GM04504 (cell line): ENCODE measurements around the gene UBE2O.
"Not testable (repeated sequence)": the region's sequence is repeated elsewhere in the genome, so short reads cannot be mapped to it uniquely, and the experiment has no call there.

Experiments
- DNase-seq: peaks from one replicate; pipeline ENCODE4 v3.0.0-alpha.2; 2012; ENCODE audit warnings: low read depth

Gene UBE2O

DNA sequence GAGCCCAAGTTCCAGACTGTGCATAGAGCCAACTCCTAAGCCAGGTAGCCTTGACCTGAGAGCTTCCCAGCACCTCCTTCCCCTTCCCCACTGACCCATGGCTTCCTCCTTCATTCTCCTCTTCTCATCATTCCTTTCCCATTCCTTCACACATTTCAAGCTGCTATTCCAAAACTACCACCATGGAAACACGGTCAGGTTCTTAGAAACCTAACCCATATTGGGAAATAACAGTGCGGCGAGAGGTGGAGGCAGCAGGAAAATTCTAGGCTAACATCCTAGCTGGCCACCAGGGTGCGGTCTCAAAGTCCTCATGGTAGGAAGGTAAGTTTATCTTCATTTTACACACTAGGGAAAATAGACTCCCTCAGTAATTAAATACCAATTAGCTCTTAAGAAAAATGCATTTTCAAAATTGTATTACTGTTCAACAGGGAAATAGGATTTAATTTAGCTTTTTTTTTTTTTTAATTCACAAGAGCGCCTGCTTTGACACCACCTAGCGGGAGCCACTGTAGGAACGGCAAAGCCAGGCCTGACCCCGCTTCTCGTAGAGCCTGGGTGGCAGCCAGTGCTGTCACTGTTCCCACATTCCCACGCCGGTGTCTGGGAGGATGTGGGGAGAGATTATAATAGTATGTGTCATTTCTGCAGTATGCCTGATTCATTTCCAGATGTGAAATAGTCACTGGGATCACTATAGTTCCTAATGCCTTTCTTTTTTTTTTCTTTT lies 82.5 kb downstream of the UBE2O start:
- peak; percentile 98 for DNase-seq

DNA sequence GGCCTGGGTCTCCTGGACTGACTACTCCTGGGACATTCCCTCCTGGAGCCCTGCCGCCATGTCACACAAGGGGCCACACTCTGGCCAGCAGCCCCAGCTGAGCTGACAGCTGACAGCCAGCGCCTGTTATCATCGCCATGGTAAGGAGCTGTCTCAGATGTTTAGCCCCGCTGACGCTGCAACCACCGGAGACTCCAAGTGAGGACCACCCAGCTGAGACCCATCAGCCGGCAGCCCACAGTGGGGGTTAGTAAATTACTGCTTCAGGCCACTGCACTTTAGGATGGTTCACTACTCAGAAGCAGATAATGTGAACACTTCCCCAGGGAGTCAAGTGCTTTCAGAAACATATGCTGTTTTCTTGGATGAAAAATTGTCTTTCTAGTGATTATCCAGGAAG lies 83.1 kb downstream of the UBE2O start:
- no peak for DNase-seq

GRCh38 chr17:76369379-76369778 lies 83.6 kb downstream of the UBE2O start:
- no peak for DNase-seq

DNA sequence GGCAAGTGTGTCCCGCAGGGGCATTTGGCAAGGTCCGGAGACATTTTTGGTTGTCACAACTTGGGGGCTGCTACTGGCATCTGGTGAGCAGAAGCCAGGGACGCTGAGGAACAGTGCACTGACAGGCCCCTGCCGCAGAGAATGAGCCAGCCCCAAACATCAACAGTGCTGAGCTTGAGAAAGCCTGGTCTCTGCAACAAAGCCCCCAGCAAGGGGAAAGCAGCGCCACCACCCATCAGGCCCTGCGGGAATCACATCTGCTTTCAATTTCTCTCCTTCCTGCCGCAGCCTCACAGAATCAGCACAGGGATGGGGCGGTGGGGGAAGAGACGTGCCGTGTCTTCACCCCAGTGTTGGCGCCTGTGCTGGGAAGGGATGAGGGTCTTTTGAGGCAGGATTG lies 84.4 kb downstream of the UBE2O start:
- peak; percentile 51 for DNase-seq

GRCh38 chr17:76367642-76368041 lies 85.3 kb downstream of the UBE2O start:
- DNase-seq, result no peak

GRCh38 chr17:76366247-76366646 lies 86.7 kb downstream of the UBE2O start:
- DNase-seq, result no peak

DNA sequence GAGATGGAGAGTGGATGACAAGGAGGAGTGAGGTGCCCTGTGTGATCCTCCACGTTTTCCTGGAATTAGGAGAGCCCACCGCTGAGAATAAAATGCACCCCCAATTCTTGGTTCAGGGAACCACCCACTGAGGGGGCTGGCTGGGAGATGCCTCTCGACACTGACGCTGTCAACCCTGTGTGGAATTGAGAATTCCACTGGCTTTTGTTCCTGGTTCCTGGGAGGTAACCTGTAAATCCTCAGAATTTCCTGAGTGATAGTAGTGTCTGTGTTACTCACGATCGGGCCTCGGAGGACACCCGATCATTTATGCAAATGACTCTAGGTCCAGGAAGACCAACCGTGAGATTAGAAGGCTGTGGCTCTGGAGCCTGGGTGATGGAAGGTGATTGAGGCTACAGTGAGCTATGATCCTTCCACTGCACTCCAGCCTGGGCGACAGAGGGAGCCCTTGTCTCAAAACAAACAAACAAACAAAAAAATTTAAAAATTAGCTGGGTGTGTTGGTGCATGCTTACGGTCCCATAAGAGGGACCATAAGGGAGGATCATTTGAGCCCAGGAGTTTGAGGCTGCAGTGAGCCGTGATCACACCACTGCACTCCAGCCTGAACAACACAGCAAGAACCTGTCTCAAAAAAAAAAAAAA lies 87.6 kb downstream of the UBE2O start:
- no peak for DNase-seq

DNA sequence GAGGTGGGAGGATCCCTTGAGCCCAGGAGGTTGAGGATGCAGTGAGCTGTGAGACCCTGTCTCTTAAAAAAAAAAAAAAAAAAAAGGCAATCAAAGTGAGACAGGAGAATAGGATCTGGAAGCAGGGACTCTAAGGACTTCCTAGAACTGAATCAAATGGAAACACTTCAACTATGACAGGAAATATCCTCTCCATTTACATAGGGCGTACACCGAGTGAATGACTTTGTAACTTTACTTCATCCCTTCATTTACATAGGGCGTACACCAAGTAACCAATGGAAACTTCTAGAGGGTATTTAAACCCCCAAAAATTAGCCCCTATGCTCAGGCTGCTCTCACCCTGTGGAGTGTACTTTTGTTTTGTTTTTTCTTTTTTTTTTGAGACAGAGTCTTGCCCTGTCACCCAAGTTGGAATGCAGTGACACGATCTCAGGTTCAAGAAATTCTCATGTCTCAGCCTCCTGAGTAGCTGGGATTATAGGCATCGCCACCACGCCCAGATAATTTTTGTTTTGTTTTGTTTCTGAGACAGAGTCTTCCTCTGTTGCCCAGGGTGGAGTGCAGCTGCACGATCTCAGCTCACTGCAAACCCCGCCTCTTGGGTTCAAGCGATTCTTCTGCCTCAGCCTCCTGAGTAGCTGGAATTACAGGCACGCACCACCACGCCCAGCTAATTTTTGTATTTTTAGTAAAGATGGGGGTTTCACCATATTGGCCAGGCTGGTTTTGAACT lies 89.7 kb downstream of the UBE2O start:
- DNase-seq, result no peak

- no peak for DNase-seq
Measured at GRCh38 chr17:76360461-76360860, 92.5 kb downstream of the UBE2O start.

GRCh38 chr17:76359776-76360175 lies 93.2 kb downstream of the UBE2O start:
- not testable (repeated sequence) for DNase-seq

DNA sequence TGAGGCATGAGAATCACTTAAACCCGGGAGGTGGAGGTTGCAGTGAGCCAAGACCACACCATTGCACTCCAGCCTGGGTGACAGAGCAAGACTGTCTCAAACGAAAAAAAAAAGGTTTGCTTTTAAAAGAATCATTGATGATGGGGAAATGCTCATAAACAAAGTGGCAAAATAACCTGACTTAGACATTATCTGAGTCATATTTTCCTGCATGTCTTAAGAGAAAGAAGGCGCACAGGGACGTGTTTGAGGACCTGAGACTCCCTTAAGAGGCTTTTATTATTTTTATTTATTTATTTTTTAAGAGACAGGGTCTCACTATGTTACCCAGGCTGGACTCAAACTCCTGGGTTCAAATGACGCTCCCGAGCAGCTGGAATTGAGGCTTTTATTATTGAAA lies 93.6 kb downstream of the UBE2O start:
- DNase-seq, result no peak

GRCh38 chr17:76357597-76358158 lies 95.3 kb downstream of the UBE2O start:
- no peak for DNase-seq

DNA sequence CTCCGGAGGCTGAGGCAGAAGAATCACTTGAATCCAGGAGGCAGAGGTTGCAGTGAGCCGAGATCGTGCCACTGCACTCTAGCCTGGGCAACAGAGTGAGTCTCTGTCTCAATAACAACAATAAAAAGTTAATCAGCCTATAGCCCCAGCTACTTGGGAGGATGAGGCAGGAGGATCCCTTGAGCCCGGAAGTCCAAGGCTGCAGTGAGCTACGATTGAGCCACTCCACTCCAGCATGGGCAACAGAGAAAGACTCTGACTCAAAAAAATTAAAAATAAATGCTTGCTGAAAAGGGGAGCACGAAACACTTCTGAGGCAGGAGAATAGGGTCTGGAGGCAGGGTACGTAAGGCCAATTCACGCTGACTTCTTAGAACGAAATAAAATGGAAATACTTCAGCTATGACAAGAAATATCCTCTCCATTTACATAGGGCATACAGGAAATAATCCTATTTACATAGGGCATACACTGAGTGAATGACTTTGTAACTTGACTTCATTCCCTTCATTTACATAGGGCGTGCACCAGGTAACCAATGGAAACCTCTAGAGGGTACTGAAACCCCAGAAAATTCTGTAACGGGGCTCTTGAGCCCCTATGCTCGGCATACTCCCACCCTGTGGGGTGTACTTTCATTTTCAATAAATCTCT lies 96.0 kb downstream of the UBE2O start:
- no peak for DNase-seq

DNA sequence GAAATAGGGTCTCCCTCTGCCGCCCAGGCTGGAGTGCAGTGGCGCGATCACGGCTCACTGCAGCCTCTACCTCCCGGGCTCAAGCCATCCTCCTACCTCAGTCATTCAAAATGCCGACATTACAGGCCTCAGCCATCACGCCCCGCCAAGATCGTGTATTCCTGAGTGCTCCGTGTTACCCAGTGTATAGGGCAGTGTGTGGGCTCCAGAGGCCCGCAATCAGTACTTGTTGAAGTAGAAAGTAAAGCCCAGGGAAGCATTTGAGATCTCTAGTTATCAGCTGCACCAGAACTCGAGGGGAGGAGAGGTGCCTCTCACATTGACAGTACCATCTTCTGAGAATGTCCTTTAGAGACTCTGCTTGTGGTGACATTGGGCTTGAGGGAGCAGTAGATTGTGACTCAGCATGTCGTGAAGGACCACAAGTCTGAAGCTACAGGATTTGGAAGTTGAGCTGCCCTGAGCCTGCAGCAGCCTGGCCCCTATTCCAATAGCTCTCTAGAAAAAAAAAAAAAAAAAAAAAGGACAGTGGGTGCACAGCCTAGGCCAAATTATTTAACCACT lies 98.1 kb downstream of the UBE2O start:
- no peak for DNase-seq

DNA sequence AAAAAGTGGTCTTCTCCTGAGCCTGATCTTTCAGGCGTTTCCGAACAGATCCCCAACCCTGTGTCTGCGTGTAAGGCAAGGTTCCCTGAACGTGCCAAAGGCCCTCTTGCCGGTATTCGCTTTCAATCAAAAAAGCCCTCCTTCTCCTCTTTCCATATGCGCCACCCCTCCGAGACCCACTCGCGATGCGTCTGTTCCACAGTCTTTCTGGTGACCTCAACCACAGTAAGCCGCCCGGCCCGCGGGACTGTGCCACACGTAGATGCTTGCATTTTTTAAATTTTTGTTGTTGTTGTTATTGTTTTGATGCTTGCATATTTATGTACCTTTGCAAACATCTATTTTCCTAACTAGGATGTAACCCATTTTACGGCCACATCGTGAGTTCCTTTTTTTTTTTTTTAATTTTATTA lies 98.6 kb downstream of the UBE2O start:
- no peak for DNase-seq

GRCh38 chr17:76353599-76354316 lies 99.2 kb downstream of the UBE2O start, which contains the start of gene PRPSAP1:
Gene PRPSAP1, minus strand, starts transcription at chr17:76353916. Its CDS starts 213 bp downstream, at chr17:76353703.
- peak; percentile 85 for DNase-seq

DNA sequence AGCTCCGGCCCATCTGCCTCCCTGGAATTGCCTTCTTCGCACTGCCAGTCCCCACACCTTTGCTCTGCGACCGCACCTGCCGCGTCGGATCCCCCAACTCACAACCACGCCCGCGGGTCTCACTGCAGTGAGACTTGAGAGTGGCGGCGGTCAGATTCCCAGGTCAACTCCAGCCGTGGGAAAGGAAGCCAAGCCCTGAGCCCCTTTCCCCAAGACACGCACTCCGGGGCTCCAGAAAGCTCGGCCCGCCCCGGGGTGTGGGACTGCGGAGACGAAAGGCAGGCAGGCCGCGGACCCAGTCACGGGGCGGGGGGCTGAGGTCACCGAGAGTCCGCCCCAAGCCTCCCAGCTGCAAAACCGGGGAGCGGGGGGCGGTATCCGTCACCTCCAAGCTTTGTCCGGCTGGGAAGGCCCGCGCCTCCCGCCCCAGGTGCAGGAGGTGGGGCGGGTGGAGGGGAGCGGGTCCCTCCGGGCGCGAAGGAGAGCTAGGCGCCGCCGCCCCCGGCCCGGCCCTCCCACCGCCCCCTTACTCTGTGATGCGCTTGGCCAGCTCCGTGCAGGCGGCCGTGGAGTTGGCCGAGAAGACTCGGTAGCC lies 99.9 kb downstream of the UBE2O start:
- DNase-seq, result no peak

- no peak for DNase-seq
Measured at GRCh38 chr17:76351526-76352071, 101.4 kb downstream of the UBE2O start.

DNA sequence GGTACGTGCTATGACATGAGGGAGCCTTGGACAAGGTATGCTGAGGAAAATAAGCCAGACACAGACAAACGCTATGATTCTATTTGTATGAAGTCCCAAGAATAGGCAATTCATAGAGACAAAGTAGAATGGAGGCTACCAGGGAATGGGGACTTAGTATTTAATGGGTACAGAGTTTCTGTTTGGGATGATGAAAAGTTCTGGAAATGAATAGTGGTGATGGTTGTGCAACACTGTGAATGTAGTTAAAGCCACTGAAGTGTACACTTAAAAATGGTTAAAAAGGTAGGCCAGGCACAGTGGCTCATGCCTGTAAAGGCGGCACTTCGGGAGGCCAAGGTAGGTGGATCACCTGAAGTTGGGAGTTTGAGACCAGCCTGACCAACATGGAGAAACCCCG lies 102.5 kb downstream of the UBE2O start:
- no peak for DNase-seq

DNA sequence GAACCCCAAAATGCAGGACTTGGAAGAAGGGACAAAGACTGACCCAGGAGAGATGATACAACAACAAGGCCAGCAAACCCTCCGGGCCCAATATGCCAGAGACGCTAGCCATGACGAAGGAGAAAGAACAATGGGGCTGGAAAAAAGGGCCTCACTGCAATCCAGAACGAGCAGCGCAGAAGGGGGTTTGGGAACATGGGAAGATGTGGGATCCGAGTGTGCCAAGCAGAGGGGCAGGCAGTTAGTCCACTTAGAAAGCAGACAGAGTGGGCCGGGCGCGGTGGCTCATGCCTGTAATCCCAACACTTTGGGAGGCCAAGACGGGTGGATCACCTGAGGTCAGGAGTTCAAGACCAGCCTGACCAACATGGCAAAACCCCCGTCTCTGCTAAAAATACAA lies 106.0 kb downstream of the UBE2O start:
- DNase-seq, result not testable (repeated sequence)
